AG04450 (cell line): Measurements from ENCODE around the gene BORCS8. TPM values are rescaled to one million over a fixed set of nuclear protein-coding genes. Genes with fewer than 3 reads are reported as not detected.
A peak's percentile ranks its signal among the peaks of the same experiment; 100 is the strongest.

Experiments used
- CTCF ChIA-PET: fragments of 300-600, 350-600 bp; formaldehyde crosslinking; extraction: SDS; loops from one replicate; lab custom pipeline; 2022; ENCODE audit warnings: antibody characterized with exemption, inconsistent platforms; lab: Charles Lee
- POLR2A ChIA-PET: fragments of 350-600 bp; formaldehyde crosslinking; extraction: SDS; loops from one replicate; lab custom pipeline; 2021; ENCODE audit warnings: antibody characterized with exemption, inconsistent platforms; lab: Yijun Ruan, JAX
- DNase-seq: peaks from one replicate; pipeline ENCODE4 v3.0.0-alpha.2; 2011; ENCODE audit warnings: low read depth, low spot score
- H3K27ac ChIP-seq: one replicate; pipeline ENCODE4 v1.5.1; 2012; ENCODE audit warnings: low read depth, low read length, control low read depth
- H3K27me3 ChIP-seq: one replicate; pipeline ENCODE4 v1.6.0; 2012; ENCODE audit warnings: low read length; ENCODE audit not compliant: control insufficient read depth, insufficient read depth
- H3K4me3 ChIP-seq: 2 replicates; pipeline ENCODE4 v1.5.1; 2011; ENCODE audit warnings: mild to moderate bottlenecking, low read depth, low read length, control low read depth
- H3K9me3 ChIP-seq: 2 replicates; pipeline ENCODE4 v1.5.1; 2012; ENCODE audit warnings: low read length; ENCODE audit not compliant: control insufficient read depth, insufficient read depth
- CTCF ChIP-seq: IDR thresholded peaks from 2 replicates; pipeline ENCODE4 v1.5.1; 2011; ENCODE audit warnings: low read depth, low read length, control low read depth, inconsistent platforms
- polyA plus RNA-seq: library from polyadenylated mRNA; depleted of rRNA; stranded (reverse); fragments of >200 nt; gene quantifications from 2 replicates; pipeline ENCODE4 v1.2.3, GENCODE V29; 2011

Gene BORCS8
- polyA plus RNA-seq, 1 experiment, result 16.6 TPM

- POLR2A ChIA-PET, result interaction anchor here (0.6 kb wide), 1 partner anchor 18 kb away, joined by 4 read pairs; no protein-coding TSS in a partner anchor
Measured at GRCh38 chr19:19171821-19172532, 20.0 kb downstream of the BORCS8 start.

GRCh38 chr19:19170873-19171672 lies 20.9 kb downstream of the BORCS8 start:
- no peak overlapping the region for H3K4me3 ChIP-seq
- ChIA-PET POLR2A (no interaction called here), CTCF (interaction anchor here (1.0 kb wide), 1 partner anchor 25 kb away, joined by 5 read pairs; no protein-coding TSS in a partner anchor)
- no peaks in the 10 kb centered on the region; the same call in 1 of the 2 replicates for H3K9me3 ChIP-seq
- no peak for DNase-seq
- no peak for TF ChIP-seq CTCF
- H3K27me3 ChIP-seq, result no peaks in the 10 kb centered on the region
- no peak overlapping the region for H3K27ac ChIP-seq

More at GRCh38 chr19:19171821-19172532, 20.0 kb downstream of the BORCS8 start:
- peak; percentile 61 for DNase-seq
- Histone ChIP-seq H3K27ac (peak overlapping the region; percentile 47), H3K9me3 (no peaks in the 10 kb centered on the region; the same call in 1 of the 2 replicates), H3K4me3 (0 out of 2 replicates have a peak overlapping the region, but pooled peaks have one; percentile 10), H3K27me3 (no peaks in the 10 kb centered on the region)
- CTCF ChIA-PET, result interaction anchor here (1.0 to 4.5 kb wide), 2 partner anchors 24 to 26 kb away, joined by 5 to 102 read pairs; no protein-coding TSS in a partner anchor
- TF ChIP-seq CTCF, result no peak

- TF ChIP-seq CTCF, result no peak
Measured at GRCh38 chr19:19170053-19170872, 21.7 kb downstream of the BORCS8 start, which contains the start of gene MEF2B. MEF2B (minus strand) TSS chr19:19170263; CDS start chr19:19150735, 19,528 bp downstream.

GRCh38 chr19:19169236-19170052 lies 22.5 kb downstream of the BORCS8 start:
- peak overlapping the region; percentile 39 for H3K4me3 ChIP-seq
- ChIA-PET CTCF (interaction anchor here (0.5 to 1.2 kb wide), 2 partner anchors 11 to 27 kb away, joined by 3 to 4 read pairs; no protein-coding TSS in a partner anchor), POLR2A (no interaction called here)
- no peak for TF ChIP-seq CTCF
- H3K27ac ChIP-seq, result no peak overlapping the region
- no peaks in the 10 kb centered on the region for H3K27me3 ChIP-seq
- no peaks in the 10 kb centered on the region; the same call in 1 of the 2 replicates for H3K9me3 ChIP-seq
- no peak for DNase-seq

More at GRCh38 chr19:19170053-19170872, 21.7 kb downstream of the BORCS8 start, which contains the start of gene MEF2B:
- DNase-seq, result no peak
- Histone ChIP-seq H3K9me3 (no peaks in the 10 kb centered on the region; the same call in 1 of the 2 replicates), H3K27ac (no peak within 1 kb of the TSS), H3K27me3 (no peaks in the 10 kb centered on the region), H3K4me3 (peak within 1 kb of the TSS; percentile 39)
- CTCF ChIA-PET, result interaction anchor here (0.5 to 1.2 kb wide), 3 partner anchors 12 to 26 kb away, joined by 3 to 5 read pairs (median 4); no protein-coding TSS in a partner anchor
- POLR2A ChIA-PET, result no interaction called here
